Natural killer cell (primary cell): Measurements from ENCODE around the gene ICE1. TPM values are rescaled to one million over a fixed set of nuclear protein-coding genes. Genes with fewer than 3 reads are reported as not detected.

Experiments used
- ATAC-seq, 3 donors: fragments of 150-1000 bp in 2 of 3; fragments of 200-7000 bp in 1 of 3; cut with Tn5 transposase; 1 replicate in 1 of 3; 2 replicates in 2 of 3; pipeline ENCODE4 v1.10.0; 2021; ENCODE audit warnings: mild to moderate bottlenecking in 2 of 3, moderate library complexity in 2 of 3
- DNase-seq, 2 donors: peaks; one replicate each; pipeline versions ENCODE4 v3.0.0 to v3.0.0-alpha.2; 2013 to 2021; ENCODE audit warnings: mixed read lengths in 1 of 2
- H3K27ac ChIP-seq: one replicate; pipeline ENCODE4 v1.5.1; 2013; ENCODE audit warnings: mild to moderate bottlenecking, low read length
- H3K27me3 ChIP-seq: one replicate; pipeline ENCODE4 v1.6.1; 2013; ENCODE audit warnings: low read length; ENCODE audit not compliant: control insufficient read depth, insufficient read depth
- H3K36me3 ChIP-seq: one replicate; pipeline ENCODE4 v1.6.1; 2013; ENCODE audit warnings: low read length; ENCODE audit not compliant: control insufficient read depth, insufficient read depth
- H3K4me1 ChIP-seq: one replicate; pipeline ENCODE4 v1.6.1; 2013; ENCODE audit warnings: low read length; ENCODE audit not compliant: control insufficient read depth, insufficient read depth
- H3K4me3 ChIP-seq: one replicate; pipeline ENCODE4 v1.5.1; 2013; ENCODE audit warnings: low read length
- H3K9me3 ChIP-seq: one replicate; pipeline ENCODE4 v1.6.1; 2013; ENCODE audit warnings: low read length; ENCODE audit not compliant: control insufficient read depth, insufficient read depth
- H3K27ac Mint-ChIP-seq, 2 donors: one replicate each; pipeline ENCODE4 v1.8.0; 2022; ENCODE audit warnings: mild to moderate bottlenecking in 2 of 2, mixed read lengths in 2 of 2, moderate library complexity in 1 of 2
- H3K27me3 Mint-ChIP-seq, 2 donors: one replicate each; pipeline ENCODE4 v1.8.0; 2022; ENCODE audit warnings: low read depth in 2 of 2, mixed read lengths in 2 of 2
- H3K36me3 Mint-ChIP-seq: one replicate; pipeline ENCODE4 v1.8.0; 2022; ENCODE audit warnings: mixed read lengths
- H3K4me1 Mint-ChIP-seq, 2 donors: one replicate each; pipeline ENCODE4 v1.8.0; 2022; ENCODE audit warnings: mixed read lengths in 2 of 2
- H3K4me3 Mint-ChIP-seq: one replicate; pipeline ENCODE4 v1.8.0; 2022; ENCODE audit warnings: mild to moderate bottlenecking, moderate library complexity, mixed read lengths
- H3K9me3 Mint-ChIP-seq, 2 donors: one replicate each; pipeline ENCODE4 v1.8.0; 2022; ENCODE audit warnings: mixed read lengths in 2 of 2
- WGBS: methylation state at CpG from one replicate; pipeline ENCODE4 v1.1.7; 2013; ENCODE audit warnings: missing lambda C conversion rate; ENCODE audit not compliant: insufficient coverage; 5-methylcytosine and 5-hydroxymethylcytosine counted together
- intact Hi-C: fragments of 100-400 bp; cut with micrococcal nuclease; formaldehyde crosslinking; loops from one replicate; pipeline ENCODE4 v1.14.2; 2022
- total RNA-seq, 4 donors: library from RNA; stranded (reverse); fragments of 120-200 nt in 1 of 4; gene quantifications; one replicate each; pipeline versions ENCODE4 v1.2.3 to v1.2.4, GENCODE V29; 2013 to 2022
- TF ChIP-seq, protein P1 (sequence below): fragments of 200-600 bp; IDR thresholded peaks from one replicate; pipeline ENCODE4 v1.8.0; 2022; ENCODE audit warnings: antibody characterized with exemption

The ICE1 gene
- total RNA-seq, 3 donors from 2014 or later (not counting 1 experiment from before 2014, with no cell fraction given): 29.7 to 44.5 (median 36.6) TPM

DNA sequence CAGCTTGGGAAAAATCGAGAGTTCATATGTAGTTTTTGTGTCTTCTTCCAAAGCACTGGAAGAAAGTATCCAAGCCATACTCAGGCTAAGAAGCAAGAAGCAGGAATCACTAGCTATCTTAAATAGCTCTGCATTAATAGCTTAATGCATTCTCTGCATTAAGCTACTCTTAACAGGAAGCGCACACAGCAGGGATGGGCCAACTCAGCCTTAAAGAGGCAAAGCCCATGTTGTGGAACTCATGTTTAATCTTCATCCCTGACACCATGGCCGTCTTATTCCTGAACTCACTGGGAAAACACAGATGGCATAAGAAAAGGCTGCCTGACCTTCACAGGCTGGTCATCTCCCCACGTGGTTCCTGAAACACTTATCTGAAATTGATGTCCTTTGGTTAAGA is 18.7 kb upstream of the ICE1 start:
- no peak overlapping the region for H3K4me3 ChIP-seq
- intact Hi-C loops: no loop called here
- no peaks in the 10 kb centered on the region for H3K27me3 ChIP-seq
- TF ChIP-seq, protein P1, sequence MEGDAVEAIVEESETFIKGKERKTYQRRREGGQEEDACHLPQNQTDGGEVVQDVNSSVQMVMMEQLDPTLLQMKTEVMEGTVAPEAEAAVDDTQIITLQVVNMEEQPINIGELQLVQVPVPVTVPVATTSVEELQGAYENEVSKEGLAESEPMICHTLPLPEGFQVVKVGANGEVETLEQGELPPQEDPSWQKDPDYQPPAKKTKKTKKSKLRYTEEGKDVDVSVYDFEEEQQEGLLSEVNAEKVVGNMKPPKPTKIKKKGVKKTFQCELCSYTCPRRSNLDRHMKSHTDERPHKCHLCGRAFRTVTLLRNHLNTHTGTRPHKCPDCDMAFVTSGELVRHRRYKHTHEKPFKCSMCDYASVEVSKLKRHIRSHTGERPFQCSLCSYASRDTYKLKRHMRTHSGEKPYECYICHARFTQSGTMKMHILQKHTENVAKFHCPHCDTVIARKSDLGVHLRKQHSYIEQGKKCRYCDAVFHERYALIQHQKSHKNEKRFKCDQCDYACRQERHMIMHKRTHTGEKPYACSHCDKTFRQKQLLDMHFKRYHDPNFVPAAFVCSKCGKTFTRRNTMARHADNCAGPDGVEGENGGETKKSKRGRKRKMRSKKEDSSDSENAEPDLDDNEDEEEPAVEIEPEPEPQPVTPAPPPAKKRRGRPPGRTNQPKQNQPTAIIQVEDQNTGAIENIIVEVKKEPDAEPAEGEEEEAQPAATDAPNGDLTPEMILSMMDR: no peak
- ATAC-seq (no peak), DNase-seq (no peak)
- Mint-ChIP-seq H3K27me3 (no peaks in the 10 kb centered on the region), H3K4me3 (no peak overlapping the region), H3K36me3 (no peaks in the 10 kb centered on the region), H3K4me1 (no peaks in the 10 kb centered on the region), H3K9me3 (peaks cover 0 to 2% of the 10 kb centered on the region in 2 donors), H3K27ac (no peak overlapping the region)
- H3K4me1 ChIP-seq: no peaks in the 10 kb centered on the region
- no peaks in the 10 kb centered on the region for H3K36me3 ChIP-seq
- H3K9me3 ChIP-seq: peaks cover 2% of the 10 kb centered on the region
- H3K27ac ChIP-seq: no peak overlapping the region
- 80% methylated on average over 4 of the region's 4 CpGs for WGBS

GRCh38 chr5:5404381-5404780 is 18.1 kb upstream of the ICE1 start:
- Histone ChIP-seq H3K27ac (no peak overlapping the region), H3K4me3 (no peak overlapping the region), H3K4me1 (no peaks in the 10 kb centered on the region), H3K9me3 (peaks cover 8% of the 10 kb centered on the region), H3K36me3 (no peaks in the 10 kb centered on the region), H3K27me3 (no peaks in the 10 kb centered on the region)
- H3K36me3 Mint-ChIP-seq: no peaks in the 10 kb centered on the region
- no peaks in the 10 kb centered on the region for H3K4me1 Mint-ChIP-seq
- DNase-seq: no peak
- TF ChIP-seq, protein P1: no peak
- WGBS: 82% methylated on average over 5 of the region's 5 CpGs
- no peak for ATAC-seq
- no peak overlapping the region for H3K4me3 Mint-ChIP-seq
- H3K27ac Mint-ChIP-seq: no peak overlapping the region
- no peaks in the 10 kb centered on the region for H3K27me3 Mint-ChIP-seq
- peaks cover 0 to 1% of the 10 kb centered on the region in 2 donors for H3K9me3 Mint-ChIP-seq
- intact Hi-C loops: no loop called here

- H3K4me3 ChIP-seq: no peak overlapping the region
- intact Hi-C loops: no loop called here
- ATAC-seq (no peak), DNase-seq (no peak)
- H3K4me1 ChIP-seq: no peaks in the 10 kb centered on the region
- no peaks in the 10 kb centered on the region for H3K27me3 ChIP-seq
- H3K27me3 Mint-ChIP-seq: no peaks in the 10 kb centered on the region
- TF ChIP-seq, protein P1: no peak
- no peak overlapping the region for H3K27ac ChIP-seq
- no peak overlapping the region for H3K4me3 Mint-ChIP-seq
- H3K27ac Mint-ChIP-seq: no peak overlapping the region
- no peaks in the 10 kb centered on the region for H3K4me1 Mint-ChIP-seq
- H3K9me3 ChIP-seq: peaks cover 12% of the 10 kb centered on the region
- no peaks in the 10 kb centered on the region for H3K36me3 Mint-ChIP-seq
- no peaks in the 10 kb centered on the region for H3K9me3 Mint-ChIP-seq
- no CpG with 5 or more reads among the region's 1 CpG for WGBS
- no peaks in the 10 kb centered on the region for H3K36me3 ChIP-seq
Measured at GRCh38 chr5:5405441-5405840, 17.0 kb upstream of the ICE1 start.

- no peak for ATAC-seq
- Mint-ChIP-seq H3K36me3 (no peaks in the 10 kb centered on the region), H3K4me1 (no peaks in the 10 kb centered on the region), H3K4me3 (no peak overlapping the region), H3K27me3 (no peaks in the 10 kb centered on the region), H3K9me3 (no peaks in the 10 kb centered on the region), H3K27ac (no peak overlapping the region)
- no peaks in the 10 kb centered on the region for H3K4me1 ChIP-seq
- intact Hi-C loops: no loop called here
- TF ChIP-seq, protein P1: no peak
- peaks cover 12% of the 10 kb centered on the region for H3K9me3 ChIP-seq
- DNase-seq: no peak
- H3K27ac ChIP-seq: no peak overlapping the region
- H3K27me3 ChIP-seq: no peaks in the 10 kb centered on the region
- H3K36me3 ChIP-seq: no peaks in the 10 kb centered on the region
- no peak overlapping the region for H3K4me3 ChIP-seq
- WGBS: 100% methylated on average over 1 of the region's 5 CpGs
Measured at GRCh38 chr5:5407924-5408323, 14.6 kb upstream of the ICE1 start.
